Transverse colon (tissue), 4 donors: ENCODE data around the gene MYO1B. TPM values are rescaled to one million over a fixed set of nuclear protein-coding genes. Genes with fewer than 3 reads are reported as not detected.

Source experiments
- DNase-seq: peaks from one replicate; pipeline ENCODE4 v3.0.0-alpha.2; 2019
- H3K27ac ChIP-seq, 4 donors: fragments of 200-600 bp; sonication (generic); 2 replicates each; pipeline ENCODE4 v1.5.1; 2016 to 2018; ENCODE audit warnings: inconsistent platforms in 4 of 4
- H3K27me3 ChIP-seq: fragments of 200-600 bp; sonication (generic); 2 replicates; pipeline ENCODE4 v1.5.1; 2017; ENCODE audit warnings: inconsistent platforms
- H3K36me3 ChIP-seq, 4 donors: fragments of 200-600 bp; sonication (generic); 2 replicates each; pipeline ENCODE4 v1.5.1; 2017 to 2019; ENCODE audit warnings: inconsistent platforms in 4 of 4
- H3K4me1 ChIP-seq, 4 donors: fragments of 200-600 bp; sonication (generic); 2 replicates each; pipeline ENCODE4 v1.5.1; 2017 to 2020; ENCODE audit warnings: inconsistent platforms in 4 of 4
- H3K4me3 ChIP-seq, 4 donors: fragments of 200-600 bp; sonication (generic); 1 replicate in 1 of 4; 2 replicates in 3 of 4; pipeline versions ENCODE4 v1.5.1 to v1.6.1; 2017 to 2019; ENCODE audit warnings: inconsistent platforms in 4 of 4
- H3K9me3 ChIP-seq, 2 donors: fragments of 200-600 bp; sonication (generic); 2 replicates each; pipeline ENCODE4 v1.5.1; 2017 to 2019; ENCODE audit warnings: inconsistent platforms in 2 of 2
- EP300 ChIP-seq: sonication (generic); formaldehyde crosslinking; IDR thresholded peaks from one replicate; pipeline ENCODE4 v1.6.1; 2017; ENCODE audit warnings: antibody characterized with exemption, low read depth
- POLR2A ChIP-seq: fragments of 450-650 bp; IDR thresholded peaks from one replicate; pipeline ENCODE4 v1.6.1; 2016; ENCODE audit warnings: antibody characterized with exemption, mild to moderate bottlenecking, moderate library complexity
- POLR2AphosphoS5 ChIP-seq, 3 donors: sonication (generic); formaldehyde crosslinking; IDR thresholded peaks; one replicate each; pipeline ENCODE4 v1.6.1; 2016; ENCODE audit warnings: antibody characterized with exemption in 3 of 3
- WGBS, 2 donors: methylation state at CpG; one replicate each; pipeline ENCODE4 v1.1.5; 2018; ENCODE audit warnings: low coverage in 1 of 2; 5-methylcytosine and 5-hydroxymethylcytosine counted together
- in situ Hi-C, 4 donors: fragments of 200-750 bp; cut with MboI; loops; one replicate each; pipeline versions ENCODE4 v1.15.0 to v1.15.1; 2017; ENCODE audit warnings: low sequenced_read_pairs in 3 of 4, low pct_ligation_motif_present in 1 of 4, low pct_unique_long_range_greater_than_20kb in 1 of 4
- intact Hi-C: fragments of 100-400 bp; cut with DNase I; formaldehyde crosslinking; loops from one replicate; pipeline ENCODE4 v1.15.1; 2023; ENCODE audit warnings: low total_unique reads
- total RNA-seq, 4 donors: library from RNA; depleted of rRNA; stranded (reverse); fragments of >200 nt; gene quantifications; one replicate each; pipeline ENCODE4 v1.1.0, GENCODE V29; 2016
- TF ChIP-seq, protein P1 (sequence below), 5 experiments: fragments of 200-600 bp in 3 of 5; fragments of 450-650 bp in 2 of 5; sonication (generic) in 3 of 5; IDR thresholded peaks; 1 replicate in 2 of 5; 2 replicates in 3 of 5; pipeline ENCODE4 v1.5.1; 2016 to 2017; ENCODE audit warnings: antibody characterized with exemption in 5 of 5, inconsistent platforms in 3 of 5, mild to moderate bottlenecking in 2 of 5, moderate library complexity in 1 of 5

Gene MYO1B
- total RNA-seq, 4 donors from 2014 or later = 17.9 to 37.0 (median 35.0) TPM

DNA sequence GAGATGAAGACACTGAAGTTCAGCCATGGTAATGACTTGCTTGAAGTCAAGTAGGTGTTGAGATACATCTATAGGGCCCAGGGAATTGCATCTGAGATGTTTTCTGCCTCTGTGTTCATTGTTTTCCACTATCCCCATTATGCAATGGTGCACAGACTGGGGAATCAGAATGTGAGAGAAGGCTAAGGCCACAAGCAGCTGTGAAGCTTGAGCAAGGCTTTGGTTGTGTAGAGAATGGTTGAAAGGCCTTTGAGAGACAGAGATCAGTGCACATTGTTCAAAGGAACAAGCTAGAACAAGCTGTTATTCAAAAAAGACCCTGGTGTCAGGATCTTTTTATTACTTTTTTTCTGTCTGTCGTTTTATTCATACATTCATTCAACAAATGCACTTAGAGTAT is 82.3 kb downstream of the MYO1B start:
- Histone ChIP-seq H3K36me3 (peaks cover 0 to 9% (median 0%) of the 10 kb centered on the region in 4 donors), H3K4me3 (no peak overlapping the region), H3K27me3 (no peaks in the 10 kb centered on the region), H3K27ac (no peak overlapping the region), H3K4me1 (peaks cover 0 to under 1% (median 0%) of the 10 kb centered on the region in 4 donors), H3K9me3 (peaks cover 0 to 6% of the 10 kb centered on the region in 2 donors)
- DNase-seq = no peak
- in situ Hi-C loops (no loop called here), intact Hi-C loops (no loop called here)
- WGBS, 2 donors = 77 to 81% methylated on average over 1 of the region's 1 CpG
- TF ChIP-seq EP300 (no peak), POLR2A (no peak), POLR2AphosphoS5 (IDR thresholded peaks at IDR 0.05) (no peak)
- TF ChIP-seq, protein P1, sequence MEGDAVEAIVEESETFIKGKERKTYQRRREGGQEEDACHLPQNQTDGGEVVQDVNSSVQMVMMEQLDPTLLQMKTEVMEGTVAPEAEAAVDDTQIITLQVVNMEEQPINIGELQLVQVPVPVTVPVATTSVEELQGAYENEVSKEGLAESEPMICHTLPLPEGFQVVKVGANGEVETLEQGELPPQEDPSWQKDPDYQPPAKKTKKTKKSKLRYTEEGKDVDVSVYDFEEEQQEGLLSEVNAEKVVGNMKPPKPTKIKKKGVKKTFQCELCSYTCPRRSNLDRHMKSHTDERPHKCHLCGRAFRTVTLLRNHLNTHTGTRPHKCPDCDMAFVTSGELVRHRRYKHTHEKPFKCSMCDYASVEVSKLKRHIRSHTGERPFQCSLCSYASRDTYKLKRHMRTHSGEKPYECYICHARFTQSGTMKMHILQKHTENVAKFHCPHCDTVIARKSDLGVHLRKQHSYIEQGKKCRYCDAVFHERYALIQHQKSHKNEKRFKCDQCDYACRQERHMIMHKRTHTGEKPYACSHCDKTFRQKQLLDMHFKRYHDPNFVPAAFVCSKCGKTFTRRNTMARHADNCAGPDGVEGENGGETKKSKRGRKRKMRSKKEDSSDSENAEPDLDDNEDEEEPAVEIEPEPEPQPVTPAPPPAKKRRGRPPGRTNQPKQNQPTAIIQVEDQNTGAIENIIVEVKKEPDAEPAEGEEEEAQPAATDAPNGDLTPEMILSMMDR (IDR thresholded peaks at IDR 0.05) = no peak

DNA sequence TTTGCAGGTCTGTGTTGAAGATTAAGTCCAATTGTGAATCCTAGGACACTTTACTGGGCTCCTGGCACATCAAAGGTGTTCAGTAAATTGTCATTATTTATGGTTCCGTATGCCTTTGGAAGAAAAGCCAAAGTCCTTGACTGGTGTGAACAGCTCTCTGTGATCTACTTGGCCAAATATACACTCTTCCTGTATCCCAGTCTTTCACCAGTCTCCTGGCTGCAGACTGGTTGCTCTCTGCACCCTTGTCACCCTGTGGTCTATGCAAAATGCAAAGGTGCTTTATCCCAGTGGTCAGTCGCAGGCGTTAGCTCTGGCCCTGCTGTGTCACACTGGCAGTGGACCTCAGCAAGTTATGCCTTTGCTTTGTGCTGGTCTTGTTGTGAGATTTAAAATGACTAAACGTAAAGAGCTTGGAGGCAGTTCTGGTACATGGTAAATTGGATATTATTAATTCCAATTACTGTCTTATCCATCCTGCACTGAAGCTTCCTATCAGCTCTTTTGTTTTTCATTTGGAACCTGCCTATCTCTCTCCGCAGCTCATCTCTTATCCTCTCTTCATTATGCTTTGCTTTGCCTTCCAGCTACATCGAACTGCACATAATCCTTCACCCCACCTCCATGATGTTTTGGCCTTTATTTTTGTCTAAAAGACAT is 83.1 kb downstream of the MYO1B start:
- Histone ChIP-seq H3K4me1 (no peaks in the 10 kb centered on the region), H3K27ac (no peak overlapping the region), H3K9me3 (peaks cover 0 to 6% of the 10 kb centered on the region in 2 donors), H3K4me3 (no peak overlapping the region), H3K27me3 (no peaks in the 10 kb centered on the region), H3K36me3 (peaks cover 0 to 9% (median 0%) of the 10 kb centered on the region in 4 donors)
- 88 to 91% methylated on average over 5 to 6 of the region's 6 CpGs for WGBS, 2 donors
- TF ChIP-seq EP300 (no peak), POLR2A (no peak), POLR2AphosphoS5 (IDR thresholded peaks at IDR 0.05) (no peak)
- TF ChIP-seq, protein P1 (IDR thresholded peaks at IDR 0.05) = no peak
- in situ Hi-C loops = no loop called here
- DNase-seq = no peak
- intact Hi-C loops = no loop called here

DNA sequence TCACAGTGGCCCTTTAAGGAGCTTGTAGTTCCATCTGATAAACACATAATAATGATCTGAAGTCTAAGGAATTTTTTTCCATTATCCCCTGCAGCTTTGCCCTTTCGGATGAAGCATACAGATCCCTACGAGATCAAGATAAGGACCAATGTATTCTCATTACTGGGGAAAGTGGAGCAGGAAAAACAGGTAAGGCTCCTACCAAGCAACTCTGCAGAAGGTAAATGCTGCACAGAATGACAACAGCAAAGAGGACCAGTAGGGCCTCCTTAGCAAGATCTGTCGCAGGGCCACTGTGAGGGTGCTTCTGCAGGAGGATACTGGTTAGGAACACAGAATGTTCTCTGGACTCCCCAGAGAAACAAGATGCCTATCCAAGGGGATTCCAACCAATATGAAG is 84.6 kb downstream of the MYO1B start:
- DNase-seq = no peak
- no peaks in the 10 kb centered on the region for H3K4me1 ChIP-seq
- H3K9me3 ChIP-seq = no peaks in the 10 kb centered on the region
- H3K27ac ChIP-seq = no peak overlapping the region
- WGBS, 2 donors = 96 to 100% methylated on average over 1 to 3 of the region's 3 CpGs
- H3K36me3 ChIP-seq = peaks cover 0 to 9% (median 0%) of the 10 kb centered on the region in 4 donors
- no peak overlapping the region for H3K4me3 ChIP-seq
- in situ Hi-C loops (no loop called here), intact Hi-C loops (no loop called here)
- H3K27me3 ChIP-seq = no peaks in the 10 kb centered on the region
- no peak for TF ChIP-seq POLR2AphosphoS5 (IDR thresholded peaks at IDR 0.05)
- TF ChIP-seq POLR2A = no peak
- TF ChIP-seq EP300 = no peak
- TF ChIP-seq, protein P1 (IDR thresholded peaks at IDR 0.05) = no peak

DNA sequence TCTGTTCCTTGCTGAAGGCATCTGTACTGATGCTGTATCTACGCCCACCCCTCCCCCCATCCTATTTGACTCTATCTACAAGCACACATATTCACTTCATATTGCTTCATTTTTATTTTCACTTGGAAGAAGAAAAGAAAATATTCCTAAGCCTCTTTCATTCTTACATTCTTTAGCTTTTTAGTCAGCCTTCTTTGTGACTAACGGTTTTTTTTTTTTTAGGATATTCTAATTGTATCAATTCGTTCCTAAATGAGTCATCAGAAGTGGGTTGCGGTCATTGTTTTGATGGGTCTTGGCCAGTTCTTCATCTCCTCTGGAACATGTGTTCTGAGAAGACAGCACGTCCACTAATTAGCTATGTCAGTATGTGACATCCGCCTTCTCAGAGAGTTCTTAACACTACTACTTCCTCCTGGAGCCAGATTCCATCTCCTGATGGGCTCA is 88.7 kb downstream of the MYO1B start:
- WGBS, 2 donors = 60 to 74% methylated on average over 5 to 6 of the region's 6 CpGs
- Histone ChIP-seq H3K36me3 (peaks cover 0 to 9% (median 0%) of the 10 kb centered on the region in 4 donors), H3K9me3 (no peaks in the 10 kb centered on the region), H3K27me3 (no peaks in the 10 kb centered on the region), H3K4me1 (no peaks in the 10 kb centered on the region), H3K27ac (peak overlapping the region in 2 of 4 donors; percentile 4 to 11), H3K4me3 (no peak overlapping the region)
- TF ChIP-seq EP300 (no peak), POLR2A (no peak), POLR2AphosphoS5 (IDR thresholded peaks at IDR 0.05) (no peak)
- TF ChIP-seq, protein P1 (IDR thresholded peaks at IDR 0.05) = no peak
- in situ Hi-C loops (no loop called here), intact Hi-C loops (no loop called here)
- DNase-seq = no peak
